Stomach (tissue), 4 donors: ENCODE results near the gene GSTA2.

Source experiments
- CTCF ChIP-seq, 7 experiments: fragments of 450-650 bp in 4 of 7; fragments of 200-600 bp in 3 of 7; sonication (generic) in 3 of 7; IDR thresholded peaks; one replicate each; pipeline ENCODE4 v1.5.1; 2016 to 2019; ENCODE audit warnings: antibody characterized with exemption in 7 of 7, control low read depth in 2 of 7, mild to moderate bottlenecking in 1 of 7
- EP300 ChIP-seq: sonication (generic); formaldehyde crosslinking; IDR thresholded peaks from one replicate; pipeline ENCODE4 v1.6.1; 2017; ENCODE audit warnings: antibody characterized with exemption
- POLR2A ChIP-seq, 4 donors: fragments of 450-650 bp; IDR thresholded peaks; one replicate each; pipeline ENCODE4 v1.6.1; 2016; ENCODE audit warnings: antibody characterized with exemption in 4 of 4, control low read depth in 2 of 4, mild to moderate bottlenecking in 1 of 4, moderate library complexity in 1 of 4
- POLR2AphosphoS5 ChIP-seq, 3 donors: sonication (generic); formaldehyde crosslinking; IDR thresholded peaks; one replicate each; pipeline ENCODE4 v1.6.1; 2016; ENCODE audit warnings: antibody characterized with exemption in 3 of 3

- TF ChIP-seq CTCF (IDR thresholded peaks at IDR 0.05) (no peak), EP300 (no peak), POLR2A (IDR thresholded peaks at IDR 0.05) (no peak), POLR2AphosphoS5 (IDR thresholded peaks at IDR 0.05) (peak in 1 of 3 donors; percentile 16)
These were observed 3.0 kb downstream of the GSTA2 start for GRCh38 chr6:52760105-52760765.
